ENCODE results near the gene PALB2. TPM values are rescaled to one million over a fixed set of nuclear protein-coding genes. Genes with fewer than 3 reads are reported as not detected.

PALB2 gene
- total and polyA plus RNA-seq, 2 of the 13 experiments (the other 11 are each of a cell fraction or from before 2014, with no cell fraction given): 12.1 to 40.9 TPM

- peak; percentile 95 for TF ChIP-seq ARID4A (CRISPR knock-in tag; IDR thresholded peaks at IDR 0.05; ENCODE audit: borderline replicate concordance)
- no peak; the same call in 1 of the 2 replicates for TF ChIP-seq JUND (CRISPR knock-in tag; IDR thresholded peaks at IDR 0.05)
- peak; percentile 74; the same call in 1 of the 2 replicates for TF ChIP-seq ATF1 (CRISPR knock-in tag; IDR thresholded peaks at IDR 0.05)
- peak; percentile 89 for TF ChIP-seq TBX2 (CRISPR knock-in tag; IDR thresholded peaks at IDR 0.05; ENCODE audit: borderline replicate concordance)
- TF ChIP-seq ZNF615 (CRISPR knock-in tag; IDR thresholded peaks at IDR 0.05; ENCODE audit: borderline replicate concordance): peak; percentile 77; the same call in 1 of the 2 replicates
- TF ChIP-seq TFE3 (CRISPR knock-in tag; IDR thresholded peaks at IDR 0.05): peak; percentile 90
- peak; percentile 100 for TF ChIP-seq E2F1 (CRISPR knock-in tag; IDR thresholded peaks at IDR 0.05)
- TF ChIP-seq ZNF350 (CRISPR knock-in tag; IDR thresholded peaks at IDR 0.05; ENCODE audit: borderline replicate concordance, low read depth): peak; percentile 99
- TF ChIP-seq GABPB1 (CRISPR knock-in tag; IDR thresholded peaks at IDR 0.05): peak; percentile 98
- peak; percentile 82 for TF ChIP-seq ZBTB34 (CRISPR knock-in tag; IDR thresholded peaks at IDR 0.05)
- TF ChIP-seq TGIF2 (CRISPR knock-in tag; IDR thresholded peaks at IDR 0.05): peak; percentile 43
- peak; percentile 78; the same call in 1 of the 2 replicates for TF ChIP-seq ZNF260 (CRISPR knock-in tag; IDR thresholded peaks at IDR 0.05; ENCODE audit: borderline replicate concordance, low read depth)
- peak; percentile 97; the same call in 1 of the 2 replicates for TF ChIP-seq PAX8 (CRISPR knock-in tag; IDR thresholded peaks at IDR 0.05; ENCODE audit: borderline replicate concordance)
- no peak for TF ChIP-seq LCORL (IDR thresholded peaks at IDR 0.05)
- no peak; the same call in 1 of the 2 replicates for TF ChIP-seq LCORL (CRISPR knock-in tag; IDR thresholded peaks at IDR 0.05)
- TF ChIP-seq ARID2 (CRISPR knock-in tag; IDR thresholded peaks at IDR 0.05; ENCODE audit: borderline replicate concordance): peak; percentile 86; the same call in 1 of the 2 replicates
- peak; percentile 93; the same call in 1 of the 2 replicates for TF ChIP-seq RARG (CRISPR knock-in tag; IDR thresholded peaks at IDR 0.05; ENCODE audit: low read depth)
Observed at GRCh38 chr16:23640931-23641765, at the start of gene PALB2, which contains the start of gene DCTN5 (continued).

Measured in HepG2 (cell line).